ENCODE measurements around the gene DGKD. TPM values are rescaled to one million over a fixed set of nuclear protein-coding genes. Genes with fewer than 3 reads are reported as not detected.

The DGKD gene
- total RNA-seq, 1 experiment from 2014 or later: 52.0 TPM

- no peaks in the 10 kb centered on the region for H3K27me3 ChIP-seq (ENCODE audit: insufficient read depth, low read length)
- ATAC-seq (no peak), DNase-seq (ENCODE audit: low read depth, low spot score) (no peak)
- no peaks in the 10 kb centered on the region for H4K20me1 ChIP-seq (ENCODE audit: insufficient read depth)
- peaks cover 58% of the 10 kb centered on the region for H3K79me2 ChIP-seq (ENCODE audit: insufficient read depth, low read length)
- no peaks in the 10 kb centered on the region; a peak in 1 of 4 replicates for H3K4me1 ChIP-seq (ENCODE audit: control insufficient read depth in 1 of 2, insufficient read depth in 2 of 2, low read length in 2 of 2)
- H3K4me2 ChIP-seq (ENCODE audit: low read length): no peak overlapping the region
- CTCF ChIA-PET: interaction anchor here (1.2 to 1.3 kb wide), 2 partner anchors 10 to 29 kb away, joined by 4 read pairs; no protein-coding TSS in a partner anchor
- intact Hi-C loops (cut with micrococcal nuclease): no loop called here
- peaks cover 13 to 21% of the 10 kb centered on the region in 2 experiments; a peak in 3 of 4 replicates for H3K36me3 ChIP-seq (ENCODE audit: control insufficient read depth in 1 of 2, insufficient read depth in 2 of 2, low read length in 2 of 2)
- no peak overlapping the region for H3K27ac ChIP-seq (ENCODE audit: low read depth, low read length)
- TF ChIP-seq EZH2phosphoT487 (IDR thresholded peaks at IDR 0.05; ENCODE audit: borderline replicate concordance) (no peak), MAX (IDR thresholded peaks at IDR 0.05) (no peak), ZFX (IDR thresholded peaks at IDR 0.05) (no peak), FOSL1 (IDR thresholded peaks at IDR 0.05; ENCODE audit: low read depth) (no peak)
- no peaks in the 10 kb centered on the region for H3K9me2 ChIP-seq (ENCODE audit: insufficient read depth)
- no peak overlapping the region for H2AFZ ChIP-seq (ENCODE audit: low read depth, low read length, poor library complexity, severe bottlenecking)
- RAD21 ChIA-PET (ENCODE audit: low non-redundant PET in 1 of 2, low total read pairs in 2 of 2, uncharacterized antibody in 2 of 2, unreplicated experiment in 2 of 2): no interaction called here
- no peak overlapping the region for H3K4me3 ChIP-seq (replicated peaks in 1 of 2; ENCODE audit: low read depth in 1 of 2, low read length in 2 of 2)
- no peak overlapping the region for H3K9ac ChIP-seq (ENCODE audit: low read length)
- H3K9me3 ChIP-seq (ENCODE audit: control insufficient read depth in 1 of 2, insufficient read depth in 1 of 2, low read depth in 1 of 2, low read length in 2 of 2): no peaks in the 10 kb centered on the region
- no TSS peak for BruUV-seq (replicated peaks)
- POLR2A ChIA-PET: no interaction called here
Observed at GRCh38 chr2:233433794-233434193, 79.5 kb downstream of the DGKD start.

DNA sequence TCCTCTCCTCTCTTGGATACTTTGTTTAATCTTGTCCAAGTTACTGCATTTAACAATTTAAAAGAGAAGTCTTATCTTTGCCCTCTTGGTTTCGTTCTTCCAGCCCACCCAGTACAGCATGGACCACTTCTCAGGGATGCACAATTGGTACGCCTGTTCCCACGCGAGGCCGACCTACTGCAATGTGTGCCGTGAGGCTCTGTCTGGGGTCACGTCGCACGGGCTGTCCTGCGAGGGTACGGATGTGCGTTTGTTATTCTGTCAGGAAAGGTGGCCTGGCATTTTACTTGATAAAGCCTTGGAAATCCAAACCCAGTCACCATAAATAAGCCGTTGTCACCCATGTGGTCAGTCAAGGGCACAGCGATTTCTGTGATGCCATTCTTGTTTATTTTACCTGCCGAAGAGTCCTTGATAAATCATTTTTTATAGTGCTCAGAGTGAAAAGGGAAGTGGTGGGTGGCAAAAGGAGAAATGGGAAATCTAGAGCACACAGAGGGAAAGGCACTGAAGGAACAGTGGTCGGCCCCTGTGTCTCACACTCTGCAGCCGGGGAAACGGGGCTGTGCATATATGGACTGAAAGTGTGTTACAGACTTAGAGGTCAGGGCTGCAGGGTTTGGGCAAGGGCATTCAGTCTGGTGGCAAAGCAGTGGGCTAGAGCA is 80.5 kb downstream of the DGKD start:
- Histone ChIP-seq H4K20me1 (ENCODE audit: insufficient read depth) (no peaks in the 10 kb centered on the region), H3K27me3 (ENCODE audit: insufficient read depth, low read length) (no peaks in the 10 kb centered on the region), H3K79me2 (ENCODE audit: insufficient read depth, low read length) (peaks cover 48% of the 10 kb centered on the region), H3K27ac (ENCODE audit: low read depth, low read length) (no peak overlapping the region), H2AFZ (ENCODE audit: low read depth, low read length, poor library complexity, severe bottlenecking) (no peak overlapping the region), H3K9me3 (ENCODE audit: control insufficient read depth in 1 of 2, insufficient read depth in 1 of 2, low read depth in 1 of 2, low read length in 2 of 2) (no peaks in the 10 kb centered on the region), H3K9me2 (ENCODE audit: insufficient read depth) (no peaks in the 10 kb centered on the region), H3K4me2 (ENCODE audit: low read length) (no peak overlapping the region), H3K9ac (ENCODE audit: low read length) (no peak overlapping the region), H3K4me3 (replicated peaks in 1 of 2; ENCODE audit: low read depth in 1 of 2, low read length in 2 of 2) (no peak overlapping the region), H3K4me1 (ENCODE audit: control insufficient read depth in 1 of 2, insufficient read depth in 2 of 2, low read length in 2 of 2) (no peaks in the 10 kb centered on the region), H3K36me3 (ENCODE audit: control insufficient read depth in 1 of 2, insufficient read depth in 2 of 2, low read length in 2 of 2) (peaks cover 13 to 21% of the 10 kb centered on the region in 2 experiments; a peak in 3 of 4 replicates)
- ChIA-PET POLR2A (no interaction called here), RAD21 (ENCODE audit: low non-redundant PET in 1 of 2, low total read pairs in 2 of 2, uncharacterized antibody in 2 of 2, unreplicated experiment in 2 of 2) (no interaction called here), CTCF (interaction anchor here (1.2 to 1.3 kb wide), 2 partner anchors 9 to 30 kb away, joined by 4 read pairs; no protein-coding TSS in a partner anchor)
- ATAC-seq (no peak), DNase-seq (ENCODE audit: low read depth, low spot score) (no peak)
- no TSS peak for BruUV-seq (replicated peaks)
- TF ChIP-seq SP1 (IDR thresholded peaks at IDR 0.05; ENCODE audit: low read depth): no peak
- intact Hi-C loops (cut with micrococcal nuclease): no loop called here
